T-helper 2 cell treated with Interferon-gamma antibody and Interleukin-4, amounts not matched to agents 5 μg/mL and 100 μg/mL, for 36 hours (primary cell): ENCODE data around the gene NFRKB.

ENCODE experiments used
- DNase-seq: peaks from one replicate; pipeline ENCODE4 v3.0.0; 2021; ENCODE audit warnings: low spot score
- H3K27ac Mint-ChIP-seq: one replicate; pipeline ENCODE4 v1.8.0; 2021; ENCODE audit warnings: mild to moderate bottlenecking, mixed read lengths
- H3K27me3 Mint-ChIP-seq: one replicate; pipeline ENCODE4 v1.8.0; 2021; ENCODE audit warnings: low read depth, mixed read lengths
- H3K36me3 Mint-ChIP-seq: one replicate; pipeline ENCODE4 v1.8.0; 2021; ENCODE audit warnings: low read depth, mixed read lengths
- H3K4me1 Mint-ChIP-seq: one replicate; pipeline ENCODE4 v1.8.0; 2021; ENCODE audit warnings: low read depth, mixed read lengths
- H3K4me3 Mint-ChIP-seq: one replicate; pipeline ENCODE4 v1.8.0; 2022; ENCODE audit warnings: mild to moderate bottlenecking, moderate library complexity, mixed read lengths
- H3K9me3 Mint-ChIP-seq: one replicate; pipeline ENCODE4 v1.8.0; 2021; ENCODE audit warnings: mixed read lengths

Gene NFRKB

DNA sequence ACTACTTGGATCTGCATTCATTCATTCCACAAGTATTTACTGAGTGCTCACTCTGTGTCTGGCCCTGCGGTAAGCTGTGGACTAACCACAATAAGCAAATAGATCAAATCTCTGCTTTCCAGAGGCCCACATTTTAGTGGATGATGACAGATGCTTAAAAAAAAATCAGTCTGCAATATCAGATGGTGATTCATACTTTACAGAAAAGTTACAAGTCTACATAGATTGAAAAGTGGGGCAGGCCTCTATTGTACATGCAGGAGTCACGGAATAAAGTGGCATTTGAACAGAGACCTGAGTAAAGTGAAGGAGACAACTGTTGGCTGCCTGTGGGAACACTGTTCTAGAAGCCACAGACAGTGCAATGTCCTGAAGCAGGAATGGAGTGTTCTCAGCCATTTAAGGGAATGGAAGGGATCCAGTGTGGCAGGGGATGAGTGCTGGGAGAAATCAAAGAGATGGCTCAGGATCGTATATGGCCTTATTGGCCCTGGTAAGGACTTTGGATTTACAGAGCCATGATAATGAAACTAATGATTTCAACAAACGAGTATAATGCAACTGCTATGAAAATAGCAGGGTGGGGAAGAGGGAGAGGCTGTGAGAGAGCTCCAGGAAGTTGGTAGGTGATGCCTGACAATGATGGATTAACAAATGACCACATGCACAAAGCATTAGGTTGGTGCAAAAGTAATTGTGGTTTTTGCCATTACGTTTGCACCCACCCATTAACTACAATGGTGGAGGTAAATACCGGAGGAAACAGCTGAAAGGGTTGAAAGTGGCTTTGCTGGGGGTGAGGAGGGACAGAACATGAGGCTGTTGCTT, 48.7 kb downstream of the NFRKB start:
- peaks cover 25% of the 10 kb centered on the region for H3K4me1 Mint-ChIP-seq
- DNase-seq: peak; percentile 25
- H3K4me3 Mint-ChIP-seq: peak overlapping the region; percentile 50
- H3K9me3 Mint-ChIP-seq: peaks cover 10% of the 10 kb centered on the region
- H3K27me3 Mint-ChIP-seq: peaks cover 12% of the 10 kb centered on the region
- peaks cover 5% of the 10 kb centered on the region for H3K36me3 Mint-ChIP-seq
- peak overlapping the region; percentile 51 for H3K27ac Mint-ChIP-seq
